GM20431 (cell line): Measurements from ENCODE around the gene TAF7.
"Not testable (repeated sequence)": the region's sequence is repeated elsewhere in the genome, so short reads cannot be mapped to it uniquely, and the experiment has no call there.

Source experiments
- in situ Hi-C: fragments of 300-500 bp; cut with MseI, MboI; formaldehyde crosslinking; loops from one replicate; pipeline ENCODE4 v1.15.0; 2020; ENCODE audit warnings: low sequenced_read_pairs; ENCODE audit not compliant: unreplicated experiment

The TAF7 gene

GRCh38 chr5:141340781-141341354 is 20.3 kb upstream of the TAF7 start:
- in situ Hi-C loops: not testable (repeated sequence)

GRCh38 chr5:141338538-141339306 is 18.1 kb upstream of the TAF7 start, which contains the start of gene PCDHGA2:
Gene PCDHGA2, plus strand, starts transcription at chr5:141338760.
- in situ Hi-C loops: no loop called here

GRCh38 chr5:141332571-141332970 is 12.0 kb upstream of the TAF7 start:
- in situ Hi-C loops: not testable (repeated sequence)

- in situ Hi-C loops: no loop called here
Measured at GRCh38 chr5:141330299-141331080, 9.9 kb upstream of the TAF7 start, which contains the start of gene PCDHGA1. Gene PCDHGA1, plus strand, starts transcription at chr5:141330514.

GRCh38 chr5:141328231-141328630 is 7.6 kb upstream of the TAF7 start:
- in situ Hi-C loops: no loop called here

GRCh38 chr5:141326088-141326854 is 5.7 kb upstream of the TAF7 start:
- in situ Hi-C loops: no loop called here

- in situ Hi-C loops: no loop called here
Measured at GRCh38 chr5:141322261-141322660, 1.7 kb upstream of the TAF7 start.

GRCh38 chr5:141319699-141320098 is 885 bp downstream of the TAF7 start:
- in situ Hi-C loops: no loop called here

GRCh38 chr5:141319202-141319601 is 1.4 kb downstream of the TAF7 start:
- in situ Hi-C loops: no loop called here

- in situ Hi-C loops: not testable (repeated sequence)
Measured at GRCh38 chr5:141316963-141317362, 3.6 kb downstream of the TAF7 start.

GRCh38 chr5:141313711-141314110 is 6.9 kb downstream of the TAF7 start:
- in situ Hi-C loops: no loop called here

- in situ Hi-C loops: no loop called here
Measured at GRCh38 chr5:141306630-141307029, 14.0 kb downstream of the TAF7 start.

- in situ Hi-C loops: no loop called here
Measured at GRCh38 chr5:141303756-141304155, 16.8 kb downstream of the TAF7 start, which contains the start of gene SLC25A2. Gene SLC25A2, minus strand, starts transcription at chr5:141304049. Its CDS starts 184 bp downstream, at chr5:141303865.

GRCh38 chr5:141298376-141298775 is 22.2 kb downstream of the TAF7 start:
- in situ Hi-C loops: no loop called here

- in situ Hi-C loops: no loop called here
Measured at GRCh38 chr5:141272906-141273305, 47.7 kb downstream of the TAF7 start.

- in situ Hi-C loops: no loop called here
Measured at GRCh38 chr5:141269195-141269594, 51.4 kb downstream of the TAF7 start.
